ENCODE results near the gene PREX1.

The PREX1 gene

GRCh38 chr20:48574383-48574782, 253.4 kb downstream of the PREX1 start:
- in situ Hi-C loops (cut with MboI; ENCODE audit: low sequenced_read_pairs): no loop called here
